ENCODE results near the gene CLCN2. TPM values are rescaled to one million over a fixed set of nuclear protein-coding genes. Genes with fewer than 3 reads are reported as not detected.
A peak's percentile ranks its signal among the peaks of the same experiment; 100 is the strongest.

The CLCN2 gene
- total and polyA plus RNA-seq, 7 experiments from 2014 or later, result 0.91 to 6.0 (median 3.8) TPM

- ATAC-seq (no peak), DNase-seq (no peak)
- H3K4me3 ChIP-seq (ENCODE audit: low read length), result no peak within 1 kb of the TSS
- no peak within 1 kb of the TSS for H3K27ac Mint-ChIP-seq
- no peaks in the 10 kb centered on the region for H3K9me3 ChIP-seq (ENCODE audit: control insufficient read depth in 2 of 3, low read length in 3 of 3)
- peaks cover 0 to 1% (median 0%) of the 10 kb centered on the region in 5 donors for H3K36me3 Mint-ChIP-seq
- H3K27me3 Mint-ChIP-seq, result peaks cover 33 to 77% (median 40%) of the 10 kb centered on the region in 5 donors
- no peak within 1 kb of the TSS for H3K27ac ChIP-seq (ENCODE audit: low read depth, low read length)
- POLR2A ChIA-PET, result no interaction called here
- H3K4me1 ChIP-seq (ENCODE audit: control insufficient read depth in 2 of 2, insufficient read depth in 2 of 2, low read length in 2 of 2), result peaks cover 4 to 5% of the 10 kb centered on the region in 2 donors
- CTCF ChIA-PET, result interaction anchor here (0.7 to 1.3 kb wide), 2 partner anchors 165 to 537 kb away, joined by 3 to 7 read pairs; no protein-coding TSS in a partner anchor
- peaks cover 0 to 9% of the 10 kb centered on the region in 2 donors for H3K27me3 ChIP-seq (ENCODE audit: control insufficient read depth in 2 of 2, insufficient read depth in 2 of 2, low read length in 2 of 2)
- peaks cover 0 to 15% (median 8%) of the 10 kb centered on the region in 7 donors for H3K4me1 Mint-ChIP-seq
- H3K36me3 ChIP-seq (ENCODE audit: control insufficient read depth in 2 of 3, insufficient read depth in 3 of 3, low read length in 3 of 3), result no peaks in the 10 kb centered on the region
- intact Hi-C loops (cut with micrococcal nuclease), result no loop called here
- peak within 1 kb of the TSS in 9 of 10 donors; percentile 59 to 85 (median 74) for H3K4me3 Mint-ChIP-seq
- H3K9me3 Mint-ChIP-seq, result peaks cover 0 to 3% (median 0%) of the 10 kb centered on the region in 11 donors
Measured at GRCh38 chr3:184377882-184378445, 16.6 kb upstream of the CLCN2 start, which contains the start of gene THPO. THPO (minus strand) TSS chr3:184378207; CDS start chr3:184376259, 1,948 bp downstream.

- POLR2A ChIA-PET, result no interaction called here
- H3K36me3 ChIP-seq (ENCODE audit: control insufficient read depth in 2 of 3, insufficient read depth in 3 of 3, low read length in 3 of 3), result no peaks in the 10 kb centered on the region
- peaks cover 29 to 72% (median 35%) of the 10 kb centered on the region in 5 donors for H3K27me3 Mint-ChIP-seq
- ATAC-seq (no peak), DNase-seq (no peak)
- intact Hi-C loops (cut with micrococcal nuclease), result no loop called here
- H3K36me3 Mint-ChIP-seq, result peaks cover 0 to 1% (median 0%) of the 10 kb centered on the region in 5 donors
- peaks cover 0 to 9% of the 10 kb centered on the region in 2 donors for H3K27me3 ChIP-seq (ENCODE audit: control insufficient read depth in 2 of 2, insufficient read depth in 2 of 2, low read length in 2 of 2)
- H3K27ac ChIP-seq (ENCODE audit: low read depth, low read length), result no peak overlapping the region
- no peak overlapping the region for H3K4me3 ChIP-seq (ENCODE audit: low read length)
- peak overlapping the region in 1 of 10 donors; percentile 13 for H3K4me3 Mint-ChIP-seq
- H3K9me3 Mint-ChIP-seq, result peaks cover 0 to 3% (median 0%) of the 10 kb centered on the region in 11 donors
- H3K9me3 ChIP-seq (ENCODE audit: control insufficient read depth in 2 of 3, low read length in 3 of 3), result no peaks in the 10 kb centered on the region
- H3K4me1 Mint-ChIP-seq, result peaks cover 0 to 15% (median 8%) of the 10 kb centered on the region in 7 donors
- H3K27ac Mint-ChIP-seq, result no peak overlapping the region
- CTCF ChIA-PET, result interaction anchor here (0.7 to 1.3 kb wide), 3 partner anchors 15 to 538 kb away, joined by 3 to 7 read pairs (median 3); no protein-coding TSS in a partner anchor
- peaks cover 4 to 5% of the 10 kb centered on the region in 2 donors for H3K4me1 ChIP-seq (ENCODE audit: control insufficient read depth in 2 of 2, insufficient read depth in 2 of 2, low read length in 2 of 2)
Measured at GRCh38 chr3:184377374-184377773, 16.0 kb upstream of the CLCN2 start.

GRCh38 chr3:184375747-184376461, 14.5 kb upstream of the CLCN2 start:
- no peak overlapping the region for H3K4me3 Mint-ChIP-seq

GRCh38 chr3:184373422-184373821, 12.0 kb upstream of the CLCN2 start:
- no peak for DNase-seq
- intact Hi-C loops (cut with micrococcal nuclease), result loop anchor here (5.0 kb wide), 2 partner anchors 44 to 404 kb away; no protein-coding TSS in a partner anchor
- peaks cover 4 to 11% (median 6%) of the 10 kb centered on the region in 7 donors for H3K4me1 Mint-ChIP-seq
- Histone ChIP-seq H3K4me1 (ENCODE audit: control insufficient read depth in 2 of 2, insufficient read depth in 2 of 2, low read length in 2 of 2) (no peaks in the 10 kb centered on the region), H3K27ac (ENCODE audit: low read depth, low read length) (no peak overlapping the region), H3K4me3 (ENCODE audit: low read length) (no peak overlapping the region), H3K36me3 (ENCODE audit: control insufficient read depth in 2 of 3, insufficient read depth in 3 of 3, low read length in 3 of 3) (peaks cover 0 to 12% (median 0%) of the 10 kb centered on the region in 3 experiments), H3K27me3 (ENCODE audit: control insufficient read depth in 2 of 2, insufficient read depth in 2 of 2, low read length in 2 of 2) (no peaks in the 10 kb centered on the region), H3K9me3 (ENCODE audit: control insufficient read depth in 2 of 3, low read length in 3 of 3) (no peaks in the 10 kb centered on the region)
- peaks cover 0 to 3% (median 0%) of the 10 kb centered on the region in 11 donors for H3K9me3 Mint-ChIP-seq
- H3K36me3 Mint-ChIP-seq, result peaks cover 0 to 13% (median 6%) of the 10 kb centered on the region in 5 donors
- CTCF ChIA-PET, result interaction anchor here (0.5 to 3.5 kb wide), 5 partner anchors 14 to 431 kb away, joined by 3 to 32 read pairs (median 20); no protein-coding TSS in a partner anchor
- POLR2A ChIA-PET, result no interaction called here
- H3K27ac Mint-ChIP-seq, result no peak overlapping the region
- no peak for ATAC-seq
- no peak overlapping the region for H3K4me3 Mint-ChIP-seq
- peaks cover 10 to 45% (median 15%) of the 10 kb centered on the region in 5 donors for H3K27me3 Mint-ChIP-seq

More at GRCh38 chr3:184375747-184376461, 14.5 kb upstream of the CLCN2 start:
- Histone ChIP-seq H3K9me3 (ENCODE audit: control insufficient read depth in 2 of 3, low read length in 3 of 3) (no peaks in the 10 kb centered on the region), H3K36me3 (ENCODE audit: control insufficient read depth in 2 of 3, insufficient read depth in 3 of 3, low read length in 3 of 3) (no peaks in the 10 kb centered on the region), H3K27ac (ENCODE audit: low read depth, low read length) (no peak overlapping the region), H3K4me1 (ENCODE audit: control insufficient read depth in 2 of 2, insufficient read depth in 2 of 2, low read length in 2 of 2) (peaks cover 2 to 3% of the 10 kb centered on the region in 2 donors), H3K4me3 (ENCODE audit: low read length) (no peak overlapping the region), H3K27me3 (ENCODE audit: control insufficient read depth in 2 of 2, insufficient read depth in 2 of 2, low read length in 2 of 2) (peaks cover 0 to 3% of the 10 kb centered on the region in 2 donors)
- intact Hi-C loops (cut with micrococcal nuclease), result no loop called here
- CTCF ChIA-PET, result interaction anchor here (0.6 kb wide), 1 partner anchor 516 kb away, joined by 4 read pairs; no protein-coding TSS in a partner anchor
- Mint-ChIP-seq H3K9me3 (peaks cover 0 to 3% (median 0%) of the 10 kb centered on the region in 11 donors), H3K4me1 (peaks cover 8 to 17% (median 8%) of the 10 kb centered on the region in 7 donors), H3K36me3 (peaks cover 0 to 1% (median 0%) of the 10 kb centered on the region in 5 donors), H3K27me3 (peaks cover 21 to 61% (median 28%) of the 10 kb centered on the region in 5 donors), H3K27ac (no peak overlapping the region)
- no peak for ATAC-seq
- no peak for DNase-seq
- POLR2A ChIA-PET, result no interaction called here

GRCh38 chr3:184372911-184373310, 11.5 kb upstream of the CLCN2 start:
- intact Hi-C loops (cut with micrococcal nuclease), result loop anchor here (5.0 kb wide), 2 partner anchors 44 to 404 kb away; no protein-coding TSS in a partner anchor
- no peak overlapping the region for H3K4me3 Mint-ChIP-seq
- ChIA-PET POLR2A (interaction anchor here (2.0 kb wide), 1 partner anchor 10 kb away, joined by 7 read pairs; no protein-coding TSS in a partner anchor), CTCF (interaction anchor here (0.5 to 3.5 kb wide), 7 partner anchors 11 to 431 kb away, joined by 3 to 32 read pairs (median 5); no protein-coding TSS in a partner anchor)
- ATAC-seq, result no peak
- peaks cover 6 to 40% (median 14%) of the 10 kb centered on the region in 5 donors for H3K27me3 Mint-ChIP-seq
- H3K4me1 ChIP-seq (ENCODE audit: control insufficient read depth in 2 of 2, insufficient read depth in 2 of 2, low read length in 2 of 2), result no peaks in the 10 kb centered on the region
- H3K27ac Mint-ChIP-seq, result no peak overlapping the region
- H3K4me3 ChIP-seq (ENCODE audit: low read length), result no peak overlapping the region
- H3K27me3 ChIP-seq (ENCODE audit: control insufficient read depth in 2 of 2, insufficient read depth in 2 of 2, low read length in 2 of 2), result no peaks in the 10 kb centered on the region
- no peaks in the 10 kb centered on the region for H3K9me3 ChIP-seq (ENCODE audit: control insufficient read depth in 2 of 3, low read length in 3 of 3)
- peaks cover 0 to 3% (median 0%) of the 10 kb centered on the region in 11 donors for H3K9me3 Mint-ChIP-seq
- H3K36me3 Mint-ChIP-seq, result peaks cover 3 to 15% (median 9%) of the 10 kb centered on the region in 5 donors
- peaks cover 0 to 17% (median 0%) of the 10 kb centered on the region in 3 experiments for H3K36me3 ChIP-seq (ENCODE audit: control insufficient read depth in 2 of 3, insufficient read depth in 3 of 3, low read length in 3 of 3)
- no peak for DNase-seq
- peaks cover 5 to 13% (median 6%) of the 10 kb centered on the region in 7 donors for H3K4me1 Mint-ChIP-seq
- H3K27ac ChIP-seq (ENCODE audit: low read depth, low read length), result no peak overlapping the region

- Mint-ChIP-seq H3K27me3 (peaks cover 4 to 35% (median 14%) of the 10 kb centered on the region in 5 donors), H3K9me3 (peaks cover 0 to 3% (median 0%) of the 10 kb centered on the region in 11 donors), H3K4me3 (no peak overlapping the region), H3K4me1 (peaks cover 5 to 16% (median 6%) of the 10 kb centered on the region in 7 donors), H3K36me3 (peaks cover 5 to 16% (median 13%) of the 10 kb centered on the region in 5 donors), H3K27ac (no peak overlapping the region)
- ATAC-seq (no peak), DNase-seq (no peak)
- H3K9me3 ChIP-seq (ENCODE audit: control insufficient read depth in 2 of 3, low read length in 3 of 3), result no peaks in the 10 kb centered on the region
- ChIA-PET POLR2A (interaction anchor here (2.0 kb wide), 1 partner anchor 10 kb away, joined by 7 read pairs; no protein-coding TSS in a partner anchor), CTCF (interaction anchor here (0.7 to 3.5 kb wide), 14 partner anchors 8 to 803 kb away, joined by 3 to 32 read pairs (median 4); no protein-coding TSS in a partner anchor)
- no peak overlapping the region for H3K4me3 ChIP-seq (ENCODE audit: low read length)
- H3K4me1 ChIP-seq (ENCODE audit: control insufficient read depth in 2 of 2, insufficient read depth in 2 of 2, low read length in 2 of 2), result no peaks in the 10 kb centered on the region
- H3K36me3 ChIP-seq (ENCODE audit: control insufficient read depth in 2 of 3, insufficient read depth in 3 of 3, low read length in 3 of 3), result peaks cover 0 to 21% (median 0%) of the 10 kb centered on the region in 3 experiments
- intact Hi-C loops (cut with micrococcal nuclease), result loop anchor here (5.0 kb wide), 2 partner anchors 45 to 405 kb away; no protein-coding TSS in a partner anchor
- no peaks in the 10 kb centered on the region for H3K27me3 ChIP-seq (ENCODE audit: control insufficient read depth in 2 of 2, insufficient read depth in 2 of 2, low read length in 2 of 2)
- no peak overlapping the region for H3K27ac ChIP-seq (ENCODE audit: low read depth, low read length)
Measured at GRCh38 chr3:184372296-184372821, 11.0 kb upstream of the CLCN2 start.

Data from naive thymus-derived CD4-positive, alpha-beta T cell (primary cell).